Activated CD8-positive, alpha-beta memory T cell treated with anti-CD3 and anti-CD28 coated beads, Interleukin-2, amount 50 U/mL, for 1 hour (primary cell): ENCODE measurements around the gene CACNA1I.

Experiments
- DNase-seq: peaks from one replicate; pipeline ENCODE4 v3.0.0-alpha.2; 2020; ENCODE audit errors: extremely low read depth

The CACNA1I gene

DNA sequence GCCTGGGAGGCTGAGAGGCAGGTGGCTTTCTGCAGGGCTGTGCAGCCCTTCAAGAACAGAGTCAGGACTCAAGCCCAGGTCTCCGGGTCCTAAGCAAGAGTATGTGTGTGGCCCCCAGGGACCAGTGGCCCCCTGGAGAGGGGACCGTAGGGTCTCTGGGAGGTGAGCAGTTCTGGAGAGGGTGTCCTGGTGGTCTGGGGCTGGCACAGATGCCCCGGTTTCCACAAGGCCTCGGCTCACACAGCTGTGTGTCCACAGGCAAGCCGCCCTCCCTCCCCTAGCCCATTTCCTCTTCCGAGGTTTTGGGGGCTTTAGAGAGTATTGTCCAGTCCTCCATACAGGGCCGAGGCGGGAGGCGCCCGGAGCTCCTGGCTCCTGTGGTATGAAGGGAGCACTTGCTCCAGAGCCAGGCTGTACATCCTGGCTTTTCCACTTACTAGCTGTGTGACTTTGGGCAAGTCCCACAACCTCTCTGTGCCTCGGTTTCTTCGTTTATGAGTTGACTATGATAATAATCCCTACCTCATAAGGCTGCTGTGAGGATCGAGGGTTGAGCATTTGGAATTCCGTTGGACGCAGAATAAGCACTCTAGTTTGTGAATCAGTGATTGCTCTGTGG is 34.6 kb upstream of the CACNA1I start:
- DNase-seq, result no peak

DNA sequence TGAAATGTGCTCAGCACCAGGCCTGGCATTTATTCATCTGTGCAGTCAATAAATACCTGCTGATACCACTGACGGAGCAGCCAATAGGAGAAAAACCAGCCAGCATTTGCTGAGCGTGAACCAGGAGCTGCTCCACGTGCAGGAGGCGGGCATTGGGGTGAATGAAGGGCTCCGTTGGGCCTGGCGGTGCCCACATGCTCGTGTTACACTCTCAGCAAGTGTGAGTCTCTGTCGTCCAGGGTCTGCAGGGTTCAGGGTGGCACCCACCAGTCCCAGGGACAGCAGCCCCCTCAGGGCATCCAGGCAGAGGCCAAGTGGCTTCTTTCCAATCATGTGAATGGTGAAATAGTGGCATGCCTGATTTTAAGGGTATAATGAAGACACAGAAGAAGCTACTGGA is 33.8 kb upstream of the CACNA1I start:
- no peak for DNase-seq

DNA sequence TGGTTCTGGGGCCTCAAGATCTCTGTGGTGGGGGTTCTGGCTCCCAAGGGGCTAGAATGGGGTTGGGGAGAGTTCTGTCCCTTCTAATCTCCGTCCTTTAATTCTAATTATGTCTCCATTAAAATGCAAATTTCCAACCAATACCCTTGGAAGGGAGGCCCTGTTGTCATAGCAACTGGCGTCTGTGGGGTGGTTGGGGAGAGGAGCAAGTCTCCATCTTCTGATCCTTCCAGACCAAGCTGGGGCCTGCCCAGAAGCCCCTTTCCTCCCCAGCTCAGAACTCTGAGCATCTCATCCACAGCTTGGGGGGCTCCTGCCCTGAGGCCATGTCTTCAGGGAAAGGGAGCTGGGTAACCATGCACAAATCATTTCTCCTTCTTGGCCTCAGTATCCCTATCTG is 32.6 kb upstream of the CACNA1I start:
- DNase-seq, result no peak

DNA sequence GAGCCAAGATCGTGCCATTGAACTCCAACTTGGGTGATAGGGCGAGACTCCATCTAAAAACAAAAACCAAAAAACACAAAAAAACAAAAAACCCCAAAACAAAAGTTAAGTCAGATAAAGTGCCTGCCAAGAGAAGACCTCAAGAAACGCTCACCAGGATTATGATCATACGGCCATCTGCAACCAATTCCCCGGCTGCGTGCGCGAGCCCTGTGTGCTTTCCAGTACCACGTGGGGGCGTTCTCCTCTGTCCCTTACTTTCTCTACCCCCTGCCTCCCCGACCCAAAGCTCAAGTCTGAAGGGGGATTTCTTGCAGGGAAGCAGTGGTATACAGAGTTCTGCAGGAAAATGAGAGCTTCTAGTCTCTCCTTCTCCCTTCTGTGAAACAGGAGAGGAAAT is 27.5 kb upstream of the CACNA1I start:
- DNase-seq, result no peak

DNA sequence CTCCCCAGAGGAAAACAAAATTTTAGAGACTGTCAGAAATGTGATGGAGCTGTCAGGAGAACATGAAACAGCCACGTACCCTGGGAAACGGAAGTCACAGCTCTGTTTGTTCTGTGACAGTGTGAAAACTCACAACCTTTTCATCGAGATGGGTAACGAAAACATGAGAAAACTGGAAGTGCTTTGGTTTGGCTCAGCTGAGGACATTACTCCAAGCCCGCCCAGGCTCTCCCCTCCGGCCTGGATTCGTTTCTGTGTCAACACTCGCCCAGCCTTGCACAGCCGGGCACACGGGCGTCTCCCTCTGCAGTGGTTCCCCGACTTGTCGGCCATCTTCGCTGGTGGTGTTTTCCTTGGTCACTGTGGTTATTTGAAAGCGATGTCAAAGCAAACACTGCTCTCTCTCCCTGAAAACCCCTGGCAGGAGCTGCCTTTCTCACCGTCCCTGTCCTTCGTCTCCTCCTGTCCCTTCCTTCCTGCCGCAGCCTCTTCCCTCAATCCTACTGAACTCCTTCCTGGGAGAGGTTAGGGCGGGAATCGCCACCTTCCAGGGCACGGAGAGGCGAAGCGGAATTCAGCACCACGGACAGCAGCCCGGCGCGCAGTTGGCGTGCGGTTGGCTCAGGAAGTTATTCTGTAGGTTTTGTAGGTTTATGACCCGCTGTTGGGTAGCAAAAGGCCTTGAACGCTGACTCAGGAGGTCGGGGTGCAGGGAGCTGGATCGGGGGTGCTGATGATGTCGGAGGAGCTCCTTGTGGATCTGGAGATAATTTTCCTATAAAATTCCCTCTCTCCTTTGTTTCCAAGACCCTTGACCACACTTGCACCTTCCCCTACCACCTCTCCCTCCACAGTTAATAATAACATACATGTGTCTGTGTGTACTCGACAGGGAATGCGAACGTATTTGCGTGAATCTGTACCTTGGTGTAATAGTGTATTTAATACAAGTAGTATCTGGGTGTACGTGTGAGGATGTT is 24.9 kb upstream of the CACNA1I start:
- DNase-seq, result no peak

DNA sequence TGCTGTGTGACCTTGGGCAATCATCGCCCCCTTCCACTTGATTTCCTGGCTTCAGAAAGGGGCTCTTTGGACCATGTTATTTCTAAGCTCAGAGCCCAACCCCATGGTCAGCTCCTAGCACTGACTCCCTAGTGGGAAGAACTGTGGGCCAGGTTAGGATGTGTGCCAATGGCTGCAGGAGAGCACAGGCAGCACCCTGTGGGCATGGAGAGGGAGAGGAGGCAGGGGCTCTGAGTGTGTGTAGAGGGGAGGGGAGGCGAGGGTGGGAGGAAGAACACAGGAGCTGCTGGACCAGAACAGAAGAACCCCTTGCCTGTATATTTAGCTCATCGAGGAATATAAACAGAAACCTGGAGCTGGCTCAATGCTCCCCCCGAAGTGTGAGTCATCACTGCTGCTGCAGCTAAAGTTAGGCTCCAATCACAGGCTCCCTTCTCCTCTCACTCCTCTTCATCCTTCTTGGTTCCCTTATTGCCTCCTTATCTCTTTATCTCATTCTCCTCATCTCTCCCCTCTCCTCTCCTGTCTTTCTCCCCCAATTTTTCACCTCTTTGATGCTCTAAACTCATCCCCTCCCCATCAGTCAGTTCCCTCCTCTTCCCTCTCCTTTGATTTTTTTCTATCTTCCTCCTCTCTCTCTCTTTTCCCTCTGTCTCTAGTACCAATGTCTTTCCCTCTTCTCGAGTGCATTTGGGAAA is 23.5 kb upstream of the CACNA1I start:
- no peak for DNase-seq

DNA sequence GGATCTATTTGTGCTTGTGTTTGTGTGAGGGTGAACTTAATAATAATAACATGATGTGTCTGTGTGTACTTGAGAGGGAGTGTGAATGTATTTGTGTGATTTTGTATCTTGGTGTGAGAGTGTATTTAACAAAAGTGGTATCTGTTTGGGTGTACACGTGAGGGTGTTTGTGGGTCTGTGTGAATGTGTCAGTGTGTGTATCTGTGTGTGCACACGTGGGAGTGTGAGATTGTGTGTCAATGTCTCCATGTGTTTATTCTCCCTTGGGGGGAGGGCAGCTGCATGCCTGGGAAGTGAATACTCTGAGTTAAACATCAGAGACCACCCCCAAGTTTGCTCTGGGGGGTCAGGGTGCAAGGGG is 23.0 kb upstream of the CACNA1I start:
- DNase-seq, result no peak

DNA sequence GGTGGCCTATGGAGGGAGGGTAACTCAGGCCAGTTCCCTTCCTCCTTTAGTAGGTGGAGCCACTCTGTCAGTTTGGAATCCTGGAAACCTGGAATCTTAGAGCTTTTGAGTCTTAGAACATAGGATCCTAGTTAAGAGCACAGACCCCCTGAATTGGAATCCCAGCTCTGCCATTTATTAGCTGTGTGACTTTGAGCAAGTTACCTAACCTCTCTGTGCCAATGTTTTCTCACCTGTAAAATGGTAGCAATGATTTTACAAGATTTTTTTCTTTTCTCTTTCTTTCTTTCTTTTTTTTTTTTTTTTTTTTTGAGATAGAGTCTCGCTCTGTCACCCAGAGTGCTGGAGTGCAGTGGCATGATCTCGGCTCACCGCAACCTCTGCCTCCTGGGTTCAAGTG is 17.1 kb upstream of the CACNA1I start:
- DNase-seq, result no peak

DNA sequence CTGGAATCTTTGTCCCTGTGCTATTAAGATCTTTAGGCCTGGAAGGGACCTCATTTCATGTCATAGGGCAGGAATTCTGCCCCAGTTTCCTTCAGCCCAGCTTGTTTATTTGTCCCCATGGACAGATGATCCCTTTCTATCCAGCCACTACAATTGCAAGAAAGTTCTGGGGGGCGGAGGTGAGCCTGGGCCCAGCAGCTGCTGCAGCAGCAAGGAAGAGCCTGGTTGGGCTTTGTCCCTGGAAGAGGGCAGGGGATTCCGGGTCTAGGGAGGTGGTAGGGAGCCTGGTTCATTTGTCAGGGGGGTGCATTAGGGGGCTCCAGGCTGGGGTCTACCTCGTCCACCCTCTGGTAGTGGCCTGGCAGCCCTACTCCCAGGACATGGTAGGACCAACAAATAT is 16.4 kb upstream of the CACNA1I start:
- DNase-seq, result no peak

DNA sequence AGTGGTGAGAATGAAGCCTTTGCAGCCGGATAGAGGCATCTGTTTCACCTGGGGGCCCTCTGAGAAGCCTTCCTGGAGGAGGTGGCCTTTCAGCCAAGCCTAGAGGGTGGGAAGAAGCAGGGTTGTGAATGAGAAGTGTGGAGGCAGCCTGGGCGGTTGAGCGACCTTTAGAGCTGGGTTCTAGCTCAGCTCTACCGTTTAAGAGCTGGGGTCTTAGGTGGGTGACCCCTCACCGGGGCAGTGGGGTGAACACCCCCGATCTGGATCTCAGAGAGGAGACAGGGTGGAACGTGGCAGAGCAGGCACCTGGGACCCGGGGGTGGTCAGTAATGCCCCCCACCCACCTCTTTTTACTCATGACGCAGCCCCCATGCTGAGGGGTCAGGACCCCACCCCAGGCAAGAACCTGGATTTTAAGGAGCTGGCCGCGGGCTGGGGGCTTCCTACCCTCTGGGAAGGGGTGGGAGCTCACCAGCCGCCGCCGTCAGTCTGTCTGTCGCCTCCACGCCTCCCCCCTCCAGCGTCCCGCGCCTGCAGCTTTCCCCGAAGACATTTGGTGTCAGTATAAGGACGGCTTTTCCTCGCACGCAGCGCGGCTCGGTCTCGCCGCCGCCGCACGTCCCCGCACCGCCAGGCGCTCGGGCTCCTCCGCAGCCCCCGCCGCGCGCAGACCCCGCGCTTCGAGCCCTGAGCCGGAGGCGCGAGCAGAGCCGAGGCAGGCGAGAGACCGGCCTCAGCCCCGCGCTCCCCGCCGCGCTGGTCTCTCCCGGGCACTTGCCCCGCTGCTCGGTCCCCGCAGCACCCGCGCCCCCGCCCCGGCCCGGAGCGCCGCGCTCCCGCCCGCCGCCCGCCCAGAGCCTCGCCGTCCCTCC is 13.3 kb upstream of the CACNA1I start:
- no peak for DNase-seq

DNA sequence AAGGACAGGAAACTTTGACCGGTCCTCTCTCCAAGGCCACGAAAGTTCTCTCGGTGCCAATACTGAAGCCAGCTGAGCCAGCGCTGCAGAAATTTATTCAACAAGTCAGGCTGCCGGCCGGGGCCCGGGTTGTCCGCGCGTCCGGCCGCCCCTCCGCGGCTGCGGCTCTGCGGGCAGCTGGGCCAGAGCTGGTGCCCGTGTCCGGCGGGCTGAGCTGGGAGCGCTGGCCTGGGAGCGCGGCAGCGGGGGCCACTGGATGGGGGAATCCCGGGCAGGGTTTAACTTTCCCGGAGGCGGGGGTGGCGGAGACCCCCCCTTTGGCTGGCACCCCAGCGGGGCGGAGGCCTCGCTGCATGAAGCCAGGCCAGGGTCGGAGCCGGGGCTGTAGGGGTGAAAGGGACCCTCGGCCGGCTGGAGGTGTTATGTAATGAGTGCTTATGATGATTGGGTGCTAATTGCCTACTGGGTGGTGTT is 12.3 kb upstream of the CACNA1I start:
- no peak for DNase-seq

DNA sequence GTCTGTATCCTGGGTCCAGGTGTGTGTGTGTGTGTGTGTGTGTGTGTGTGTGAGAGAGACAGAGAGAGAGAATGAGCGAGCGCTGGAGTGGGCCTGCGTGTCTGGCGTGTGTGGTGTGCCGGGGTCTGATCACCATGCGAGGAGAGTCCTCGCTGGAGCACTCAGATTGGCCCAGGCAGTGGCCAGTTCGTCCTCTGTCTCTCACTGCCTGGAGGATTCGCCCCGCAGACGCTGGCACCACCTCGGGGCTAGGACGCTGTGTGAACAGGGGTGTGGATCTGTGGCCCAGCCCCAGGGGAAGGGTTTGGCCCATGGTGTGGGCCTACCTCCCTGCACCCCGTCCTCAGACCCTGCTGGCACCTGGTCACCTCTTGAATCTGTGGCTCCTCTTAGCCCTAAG is 11.6 kb upstream of the CACNA1I start:
- no peak for DNase-seq

DNA sequence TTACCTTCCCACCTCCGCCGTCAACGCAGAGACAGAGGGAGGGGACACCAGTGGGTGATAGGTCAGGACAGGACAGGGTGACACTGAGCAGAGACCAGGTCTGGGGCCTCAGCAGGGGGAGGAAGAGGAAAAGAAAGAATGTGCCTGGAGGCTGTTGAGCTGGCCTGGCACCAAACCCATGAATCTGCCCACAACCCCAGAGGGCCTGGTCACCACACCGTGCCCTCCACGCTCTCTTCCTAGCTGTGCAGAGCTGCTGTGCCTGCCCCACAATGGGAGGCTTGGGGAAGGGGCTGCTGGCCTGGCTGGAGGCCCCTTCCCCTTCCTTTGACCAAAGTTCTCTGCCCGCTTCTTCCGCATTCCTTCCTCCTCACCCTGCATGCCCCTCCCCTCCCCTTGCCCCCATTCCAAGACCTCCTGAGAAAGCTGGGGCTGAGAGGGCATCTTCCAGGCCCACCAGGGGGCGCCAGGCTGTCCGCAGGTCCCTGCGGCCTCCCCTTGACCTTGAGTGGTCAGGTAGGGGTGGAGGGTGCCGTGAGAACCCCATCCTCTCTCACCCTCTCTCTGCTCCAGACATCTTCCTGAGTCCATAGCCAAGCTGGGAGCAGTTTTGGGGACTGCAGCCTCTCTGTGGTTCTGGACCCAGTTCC is 11.0 kb upstream of the CACNA1I start:
- DNase-seq, result no peak

DNA sequence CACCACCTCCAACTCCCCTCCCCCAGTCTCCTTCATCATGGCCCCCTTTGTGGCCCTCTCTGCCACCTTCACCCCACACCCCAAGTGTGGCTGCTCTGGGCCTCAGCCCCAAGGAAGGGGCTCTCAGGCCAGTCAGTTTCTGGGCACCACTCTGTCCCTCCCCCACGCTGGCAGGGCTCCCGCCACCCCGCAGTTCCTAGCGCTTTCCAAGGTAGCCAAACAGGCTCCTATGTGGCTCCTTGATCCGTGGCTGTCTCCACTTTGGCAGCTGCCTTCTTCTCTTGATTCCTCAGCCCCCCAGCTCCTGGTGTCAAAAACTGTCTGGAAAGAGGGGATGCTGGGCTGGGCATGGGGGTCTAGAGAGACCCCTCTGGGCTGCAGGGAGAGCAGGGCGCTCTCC is 10.4 kb upstream of the CACNA1I start:
- no peak for DNase-seq

DNA sequence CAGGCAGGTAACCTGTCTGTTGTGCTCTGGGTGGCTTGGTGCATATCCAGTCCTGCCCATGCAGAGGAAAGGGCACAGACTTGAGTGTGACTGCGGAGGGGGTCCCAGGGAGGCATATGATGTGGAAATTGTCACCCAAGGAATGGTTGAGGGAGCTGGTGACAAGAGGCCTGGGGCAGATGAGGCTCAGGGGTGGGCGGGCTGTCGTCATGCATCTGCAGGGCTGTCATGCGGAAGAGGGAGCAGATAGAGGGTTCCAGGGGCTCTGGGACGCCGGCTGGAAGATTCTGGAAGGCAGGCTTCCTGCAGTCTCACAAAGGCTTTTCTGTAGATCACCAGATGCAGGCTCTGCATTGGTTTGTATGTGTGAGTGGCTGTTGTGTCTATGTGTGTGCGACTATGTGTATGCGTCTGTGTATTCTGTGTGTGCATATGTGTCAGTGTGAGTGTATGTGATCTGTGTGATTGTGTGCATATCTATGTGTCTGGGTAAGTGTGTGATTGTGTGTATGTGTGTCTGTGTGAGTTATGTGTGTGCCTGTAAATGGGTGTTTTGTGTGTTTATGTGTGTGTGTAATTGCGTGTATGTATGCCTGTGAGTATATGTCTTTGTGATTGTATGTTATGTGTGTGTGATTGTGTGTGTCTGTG is 7.6 kb upstream of the CACNA1I start:
- DNase-seq, result no peak

DNA sequence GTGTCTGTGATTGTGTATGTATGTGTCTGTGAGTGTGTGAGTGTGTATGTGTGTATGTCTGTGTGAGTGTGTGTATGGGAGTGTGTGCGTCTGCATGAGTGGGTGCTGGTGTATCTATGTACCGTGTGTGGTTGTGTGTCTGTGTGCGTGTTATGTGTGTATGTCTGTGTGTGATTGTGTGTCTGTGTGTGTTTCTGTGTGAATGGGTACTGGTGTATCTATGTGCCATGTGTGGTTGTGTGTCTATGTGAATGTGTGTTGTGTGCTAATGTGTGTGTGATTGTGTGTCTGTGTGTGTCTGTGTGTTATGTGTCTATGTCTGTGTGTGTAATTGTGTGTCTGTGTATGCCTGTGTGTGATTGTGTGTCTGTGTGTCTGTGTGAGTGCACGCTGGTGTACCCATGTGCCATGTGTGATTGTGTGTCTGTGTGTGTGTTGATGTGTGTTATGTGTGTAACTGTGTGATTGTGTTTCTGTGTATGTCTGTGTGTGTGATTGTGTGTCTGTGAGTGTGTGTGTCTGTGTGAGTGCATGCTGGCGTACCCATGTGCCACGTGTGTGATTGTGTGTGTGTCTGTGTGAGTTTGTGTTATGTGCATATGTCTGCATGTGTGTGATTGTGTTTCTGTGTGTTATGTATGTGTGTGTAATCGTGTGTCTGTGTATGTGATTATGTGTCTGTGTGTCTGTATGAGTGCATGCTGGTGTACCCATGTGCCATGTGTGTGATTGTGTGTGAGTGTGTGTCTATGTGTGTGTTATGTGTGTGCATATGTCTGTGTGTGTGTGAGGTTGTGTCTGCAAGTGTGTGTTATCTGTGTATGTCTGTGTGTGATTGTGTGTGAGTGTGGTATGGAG is 6.8 kb upstream of the CACNA1I start:
- no peak for DNase-seq

DNA sequence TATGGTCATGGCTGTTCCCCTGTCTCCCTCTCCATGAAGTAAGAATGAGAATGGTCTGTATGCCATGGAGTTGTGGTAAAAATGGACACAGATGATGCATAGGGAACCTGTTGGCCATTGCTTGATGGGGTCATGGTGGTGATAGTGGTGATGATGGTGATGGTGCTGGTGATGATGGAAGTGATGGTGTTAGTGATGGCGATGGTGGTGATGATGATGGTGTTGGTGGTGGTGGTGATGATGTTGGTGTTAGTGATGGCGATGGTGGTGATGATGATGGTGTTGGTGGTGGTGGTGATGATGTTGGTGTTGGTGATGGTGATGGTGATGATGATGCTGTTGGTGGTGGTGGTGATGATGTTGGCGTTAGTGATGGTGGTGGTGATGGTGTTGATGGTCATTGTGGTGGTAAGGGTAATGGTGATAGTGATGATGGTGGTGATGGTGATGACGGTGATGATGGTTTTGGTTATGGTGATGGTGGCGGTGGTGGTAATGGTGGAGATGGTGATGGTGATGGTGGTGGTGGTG is 5.1 kb upstream of the CACNA1I start:
- DNase-seq, result no peak

DNA sequence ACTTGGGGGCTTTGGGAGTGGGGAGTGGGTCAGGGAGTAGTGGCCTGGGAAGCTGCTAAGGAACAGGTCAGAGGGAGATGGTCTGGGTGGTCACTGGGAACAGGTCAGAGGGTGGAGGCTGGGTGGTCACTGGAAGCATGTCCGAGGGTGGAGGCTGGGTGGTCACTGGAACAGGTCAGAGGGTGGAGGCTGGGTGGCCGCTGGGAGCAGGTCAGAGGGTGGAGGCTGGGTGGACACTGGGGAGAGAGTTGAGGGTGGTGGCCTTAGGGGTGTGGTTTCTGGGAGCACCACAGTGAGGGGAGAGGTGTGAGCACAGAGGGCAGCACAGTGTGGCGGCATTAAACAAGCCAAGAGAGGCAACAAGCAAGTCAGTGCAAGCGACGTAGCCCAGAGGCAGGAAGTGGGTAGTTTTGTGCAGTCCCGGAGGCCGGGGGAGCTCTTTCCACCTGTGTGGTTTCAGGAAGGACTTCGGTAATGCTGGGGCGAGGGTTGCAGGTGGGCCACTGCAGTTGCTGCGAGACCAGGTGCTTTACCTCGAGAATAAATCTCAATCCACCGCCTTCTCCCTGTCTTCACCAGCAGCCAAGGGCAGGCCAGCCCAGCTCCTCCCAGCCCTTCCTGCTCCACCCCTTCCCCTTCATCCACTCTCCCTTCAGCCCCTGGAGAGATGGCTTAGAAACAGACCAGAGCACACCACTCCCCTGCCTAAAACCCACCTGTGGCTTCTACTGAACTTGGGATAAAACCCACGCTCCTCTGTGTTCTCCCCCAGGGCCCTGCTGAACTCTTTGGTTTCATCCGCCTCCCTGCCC is 3.2 kb upstream of the CACNA1I start:
- no peak for DNase-seq
